KMS-11 (cell line): ENCODE results near the gene FOXS1.

ENCODE experiments used
- H2AFZ ChIP-seq: fragments of 200-600 bp; sonication (generic); 2 replicates; pipeline ENCODE4 v1.6.1; 2016; ENCODE audit warnings: antibody characterized with exemption, mixed run types, low read depth
- H3K27ac ChIP-seq: fragments of 200-600 bp; sonication (generic); 2 replicates; pipeline ENCODE4 v1.6.1; 2016; ENCODE audit warnings: mild to moderate bottlenecking, mixed run types
- H3K27me3 ChIP-seq: fragments of 200-600 bp; sonication (generic); 2 replicates; pipeline ENCODE4 v1.6.1; 2017; ENCODE audit warnings: mild to moderate bottlenecking, low read depth, mixed run types, moderate library complexity; ENCODE audit not compliant: insufficient read depth
- H3K36me3 ChIP-seq: fragments of 200-600 bp; sonication (generic); 2 replicates; pipeline ENCODE4 v1.6.1; 2017; ENCODE audit warnings: mild to moderate bottlenecking, mixed run types; ENCODE audit not compliant: insufficient read depth
- H3K4me1 ChIP-seq: fragments of 200-600 bp; sonication (generic); 2 replicates; pipeline ENCODE4 v1.6.1; 2016; ENCODE audit warnings: mild to moderate bottlenecking, low read depth, mixed run types; ENCODE audit not compliant: poor library complexity, severe bottlenecking
- H3K4me2 ChIP-seq: fragments of 200-600 bp; sonication (generic); 2 replicates; pipeline ENCODE4 v1.7.0; 2016; ENCODE audit warnings: mild to moderate bottlenecking, mixed run types
- H3K4me3 ChIP-seq: fragments of 200-600 bp; sonication (generic); IDR thresholded peaks from 2 replicates; pipeline ENCODE4 v1.6.1; 2017; ENCODE audit warnings: low read depth, low read length, mixed read lengths; ENCODE audit not compliant: insufficient read depth
- H3K79me2 ChIP-seq: fragments of 200-600 bp; sonication (generic); 2 replicates; pipeline ENCODE4 v1.6.1; 2016; ENCODE audit warnings: low read depth, mixed run types; ENCODE audit not compliant: insufficient read depth
- H3K9ac ChIP-seq: fragments of 200-600 bp; sonication (generic); 2 replicates; pipeline ENCODE4 v1.6.1; 2016; ENCODE audit warnings: mild to moderate bottlenecking, mixed run types
- H4K20me1 ChIP-seq: fragments of 200-600 bp; sonication (generic); 2 replicates; pipeline ENCODE4 v1.6.1; 2016; ENCODE audit warnings: mild to moderate bottlenecking, mixed run types; ENCODE audit not compliant: insufficient read depth
- CTCF ChIP-seq: fragments of 200-600 bp; sonication (generic); conservative IDR thresholded peaks from 2 replicates; pipeline ENCODE4 v1.6.1; 2017; ENCODE audit warnings: low read depth, mild to moderate bottlenecking, antibody characterized with exemption, low read length, moderate library complexity, mixed read lengths

The FOXS1 gene

DNA sequence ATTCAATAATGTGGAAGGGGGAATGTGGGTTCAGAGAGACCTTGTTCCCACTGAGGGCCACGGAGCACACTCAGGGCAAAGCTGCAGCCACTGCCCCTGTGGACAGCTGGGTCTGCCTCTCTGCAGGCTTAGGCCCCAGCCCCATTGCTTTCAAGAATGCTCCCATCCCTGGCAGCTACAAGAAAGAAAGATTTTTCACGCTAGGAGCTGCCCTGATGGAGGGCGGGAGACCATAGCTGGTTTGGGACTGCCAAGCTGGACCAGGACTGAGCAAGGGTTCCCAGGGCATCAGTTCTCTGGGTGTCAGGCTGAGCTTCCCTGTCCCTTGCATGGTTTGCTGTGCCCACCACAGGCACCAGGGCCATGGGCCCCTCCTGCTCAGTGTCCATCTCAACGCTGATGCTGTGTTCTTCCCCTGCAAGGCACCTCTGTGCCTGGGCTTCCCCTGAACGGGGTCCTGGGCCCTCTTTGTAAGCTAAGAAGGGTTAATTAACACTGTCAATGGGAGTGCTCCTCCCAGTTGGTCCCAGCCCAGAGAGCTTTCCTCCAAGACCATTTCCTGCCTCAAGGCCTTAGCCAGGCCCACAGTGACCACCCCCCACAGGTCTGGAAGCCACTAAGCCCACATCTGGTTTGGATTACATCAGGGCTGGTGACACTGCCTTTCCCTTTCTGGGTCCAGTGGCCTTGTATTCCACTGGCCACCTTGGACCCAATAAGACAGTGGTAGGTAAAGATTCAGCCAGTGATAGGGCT is 8.4 kb downstream of the FOXS1 start:
- Histone ChIP-seq H3K36me3 (no peaks in the 10 kb centered on the region), H3K4me3 (no peak overlapping the region), H2AFZ (no peak overlapping the region), H3K9ac (no peak overlapping the region), H3K27me3 (peaks cover 6% of the 10 kb centered on the region; the same call in 1 of the 2 replicates), H3K4me1 (peaks cover 51% of the 10 kb centered on the region), H3K79me2 (no peaks in the 10 kb centered on the region), H4K20me1 (no peaks in the 10 kb centered on the region), H3K27ac (no peak overlapping the region), H3K4me2 (peak overlapping the region; percentile 77)
- TF ChIP-seq CTCF: no peak

DNA sequence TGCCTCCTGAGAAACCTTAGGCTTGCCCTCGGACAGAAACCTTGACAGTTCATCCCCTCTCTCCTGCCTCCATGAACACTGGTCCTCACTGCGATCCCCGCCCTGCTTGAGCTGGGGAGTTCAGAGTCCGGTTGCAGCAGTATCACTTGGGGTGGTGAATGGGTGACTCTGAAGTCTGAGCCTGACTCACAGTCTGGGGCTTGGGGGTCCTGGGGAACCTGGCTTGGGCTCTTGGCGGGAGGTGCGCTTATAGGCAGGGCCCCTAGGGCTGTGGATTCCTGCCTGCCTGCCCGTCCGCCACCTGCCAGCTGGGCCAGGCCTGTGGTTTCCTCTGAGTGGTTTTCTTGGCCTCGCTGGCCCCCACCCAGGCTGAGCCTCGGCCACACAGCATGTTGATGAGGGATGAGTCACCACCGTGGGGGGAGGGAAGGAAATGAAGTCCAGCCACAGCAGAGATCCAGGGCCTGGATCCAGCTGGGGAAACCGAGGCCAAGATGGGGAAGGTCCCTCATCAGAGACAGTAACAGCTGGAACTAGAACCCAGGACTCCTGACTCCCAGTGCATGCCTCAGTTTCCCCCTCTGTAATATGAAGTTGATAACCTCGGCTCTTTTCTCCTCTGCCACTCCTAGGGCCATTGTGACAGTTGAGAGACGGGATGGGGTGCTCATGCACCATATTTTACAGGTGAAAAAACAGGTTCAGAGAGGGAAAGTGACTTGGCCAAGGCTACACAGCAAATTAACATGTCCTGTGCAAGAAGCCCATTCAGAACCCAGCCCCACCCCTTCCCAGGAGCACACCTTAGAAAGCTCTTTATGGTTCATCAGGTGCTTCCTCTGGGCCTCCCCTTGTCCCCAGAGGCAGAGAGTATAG is 9.2 kb downstream of the FOXS1 start:
- no peaks in the 10 kb centered on the region for H3K79me2 ChIP-seq
- H2AFZ ChIP-seq: peak overlapping the region; percentile 57
- no peaks in the 10 kb centered on the region for H3K36me3 ChIP-seq
- H3K4me1 ChIP-seq: peaks cover 51% of the 10 kb centered on the region
- H3K4me2 ChIP-seq: peak overlapping the region; percentile 77
- no peaks in the 10 kb centered on the region for H4K20me1 ChIP-seq
- H3K4me3 ChIP-seq: no peak overlapping the region
- peak overlapping the region; percentile 20; the same call in 1 of the 2 replicates for H3K9ac ChIP-seq
- peaks cover 4% of the 10 kb centered on the region; the same call in 1 of the 2 replicates for H3K27me3 ChIP-seq
- peak overlapping the region; percentile 55 for H3K27ac ChIP-seq
- no peak for TF ChIP-seq CTCF

GRCh38 chr20:31835554-31835953 is 9.8 kb downstream of the FOXS1 start:
- H3K79me2 ChIP-seq: no peaks in the 10 kb centered on the region
- peak overlapping the region; percentile 20; the same call in 1 of the 2 replicates for H3K9ac ChIP-seq
- peak overlapping the region; percentile 57 for H2AFZ ChIP-seq
- TF ChIP-seq CTCF: no peak
- H3K4me3 ChIP-seq: no peak overlapping the region
- H4K20me1 ChIP-seq: no peaks in the 10 kb centered on the region
- H3K4me2 ChIP-seq: peak overlapping the region; percentile 77
- no peaks in the 10 kb centered on the region for H3K36me3 ChIP-seq
- H3K4me1 ChIP-seq: peaks cover 51% of the 10 kb centered on the region
- peaks cover 4% of the 10 kb centered on the region; the same call in 1 of the 2 replicates for H3K27me3 ChIP-seq
- peak overlapping the region; percentile 55 for H3K27ac ChIP-seq

GRCh38 chr20:31833931-31834521 is 11.4 kb downstream of the FOXS1 start:
- Histone ChIP-seq H2AFZ (no peak overlapping the region), H3K79me2 (no peaks in the 10 kb centered on the region), H3K27me3 (no peaks in the 10 kb centered on the region; the same call in 1 of the 2 replicates), H3K4me3 (no peak overlapping the region), H3K9ac (no peak overlapping the region), H4K20me1 (no peaks in the 10 kb centered on the region), H3K27ac (no peak overlapping the region), H3K4me2 (no peak overlapping the region), H3K36me3 (no peaks in the 10 kb centered on the region), H3K4me1 (peaks cover 51% of the 10 kb centered on the region)
- TF ChIP-seq CTCF: no peak
